ENCODE measurements around the gene CRIM1.
A peak's percentile ranks its signal among the peaks of the same experiment; 100 is the strongest.

The CRIM1 gene

GRCh38 chr2:36449943-36450392 is 94.4 kb downstream of the CRIM1 start:
- peaks cover 0 to 100% (median 68%) of the 10 kb centered on the region in 4 donors for H3K4me1 ChIP-seq
- peaks cover 0 to 13% (median 9%) of the 10 kb centered on the region in 3 donors for H3K36me3 ChIP-seq
- H3K4me3 ChIP-seq, result no peak overlapping the region
- DNase-seq, result no peak
- intact Hi-C loops (cut with DNase I; ENCODE audit: low total_unique reads), result no loop called here
- TF ChIP-seq, protein P1, sequence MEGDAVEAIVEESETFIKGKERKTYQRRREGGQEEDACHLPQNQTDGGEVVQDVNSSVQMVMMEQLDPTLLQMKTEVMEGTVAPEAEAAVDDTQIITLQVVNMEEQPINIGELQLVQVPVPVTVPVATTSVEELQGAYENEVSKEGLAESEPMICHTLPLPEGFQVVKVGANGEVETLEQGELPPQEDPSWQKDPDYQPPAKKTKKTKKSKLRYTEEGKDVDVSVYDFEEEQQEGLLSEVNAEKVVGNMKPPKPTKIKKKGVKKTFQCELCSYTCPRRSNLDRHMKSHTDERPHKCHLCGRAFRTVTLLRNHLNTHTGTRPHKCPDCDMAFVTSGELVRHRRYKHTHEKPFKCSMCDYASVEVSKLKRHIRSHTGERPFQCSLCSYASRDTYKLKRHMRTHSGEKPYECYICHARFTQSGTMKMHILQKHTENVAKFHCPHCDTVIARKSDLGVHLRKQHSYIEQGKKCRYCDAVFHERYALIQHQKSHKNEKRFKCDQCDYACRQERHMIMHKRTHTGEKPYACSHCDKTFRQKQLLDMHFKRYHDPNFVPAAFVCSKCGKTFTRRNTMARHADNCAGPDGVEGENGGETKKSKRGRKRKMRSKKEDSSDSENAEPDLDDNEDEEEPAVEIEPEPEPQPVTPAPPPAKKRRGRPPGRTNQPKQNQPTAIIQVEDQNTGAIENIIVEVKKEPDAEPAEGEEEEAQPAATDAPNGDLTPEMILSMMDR (IDR thresholded peaks at IDR 0.05), result no peak
- no peaks in the 10 kb centered on the region for H3K27me3 ChIP-seq
- H3K9me3 ChIP-seq, result no peaks in the 10 kb centered on the region
- peak overlapping the region; percentile 78 to 79 for H3K27ac ChIP-seq

- peaks cover 0 to 8% (median 5%) of the 10 kb centered on the region in 3 donors for H3K36me3 ChIP-seq
- peak overlapping the region; percentile 78 to 79 for H3K27ac ChIP-seq
- TF ChIP-seq, protein P1 (IDR thresholded peaks at IDR 0.05), result no peak
- H3K27me3 ChIP-seq, result no peaks in the 10 kb centered on the region
- peaks cover 4 to 100% (median 73%) of the 10 kb centered on the region in 4 donors for H3K4me1 ChIP-seq
- DNase-seq, result no peak
- intact Hi-C loops (cut with DNase I; ENCODE audit: low total_unique reads), result no loop called here
- H3K9me3 ChIP-seq, result no peaks in the 10 kb centered on the region
- no peak overlapping the region for H3K4me3 ChIP-seq
These were observed 95.1 kb downstream of the CRIM1 start for GRCh38 chr2:36450466-36451196.

GRCh38 chr2:36451512-36451911 is 95.9 kb downstream of the CRIM1 start:
- peaks cover 0 to 8% (median 5%) of the 10 kb centered on the region in 3 donors for H3K36me3 ChIP-seq
- peaks cover 4 to 100% (median 80%) of the 10 kb centered on the region in 4 donors for H3K4me1 ChIP-seq
- H3K4me3 ChIP-seq, result no peak overlapping the region
- H3K9me3 ChIP-seq, result no peaks in the 10 kb centered on the region
- no peak for DNase-seq
- peak overlapping the region; percentile 78 to 79 for H3K27ac ChIP-seq
- intact Hi-C loops (cut with DNase I; ENCODE audit: low total_unique reads), result no loop called here
- no peaks in the 10 kb centered on the region for H3K27me3 ChIP-seq
- TF ChIP-seq, protein P1 (IDR thresholded peaks at IDR 0.05), result no peak

DNA sequence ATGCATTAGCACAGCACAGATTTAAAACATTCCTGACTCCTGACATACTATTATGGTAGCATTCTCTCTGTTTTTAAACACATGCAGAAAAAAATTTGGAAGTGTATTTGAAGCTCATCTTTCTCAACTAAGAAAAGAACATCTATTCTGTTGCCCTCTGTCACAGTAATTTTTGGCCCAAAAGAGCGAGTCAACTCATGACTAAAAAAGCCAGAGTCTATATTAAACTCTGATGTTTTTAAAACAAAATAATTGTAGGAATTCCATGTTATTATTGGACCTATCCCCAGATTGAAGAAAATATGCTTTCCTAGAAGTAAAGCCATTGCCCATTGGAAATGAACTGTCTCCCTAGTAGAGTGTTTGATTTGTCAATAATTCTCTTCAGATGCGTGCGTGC is 96.7 kb downstream of the CRIM1 start:
- DNase-seq, result no peak
- TF ChIP-seq, protein P1 (IDR thresholded peaks at IDR 0.05), result no peak
- Histone ChIP-seq H3K4me3 (no peak overlapping the region), H3K36me3 (peaks cover 0 to 5% (median 3%) of the 10 kb centered on the region in 3 donors), H3K27ac (peak overlapping the region; percentile 78 to 79), H3K4me1 (peaks cover 4 to 100% (median 87%) of the 10 kb centered on the region in 4 donors), H3K27me3 (no peaks in the 10 kb centered on the region), H3K9me3 (no peaks in the 10 kb centered on the region)
- intact Hi-C loops (cut with DNase I; ENCODE audit: low total_unique reads), result no loop called here

DNA sequence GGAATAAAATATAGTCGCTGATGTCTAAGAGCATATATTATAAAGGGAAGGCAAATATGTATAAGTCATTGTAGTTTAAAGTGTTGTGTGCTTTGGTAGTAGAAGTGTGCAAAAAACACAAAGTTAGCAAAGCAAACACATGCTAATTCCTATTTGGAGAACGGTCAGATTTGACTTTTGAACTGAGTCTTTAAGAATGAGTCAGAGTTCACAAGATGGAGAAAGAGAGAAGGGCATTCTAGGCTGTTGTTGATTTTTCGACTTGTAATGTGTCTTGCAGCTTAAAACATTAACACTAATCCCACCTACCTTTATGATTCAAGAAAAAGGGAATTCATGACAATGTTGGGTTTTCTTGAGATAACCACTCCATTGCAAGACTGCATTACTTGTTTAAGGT is 98.1 kb downstream of the CRIM1 start:
- peaks cover 4 to 100% (median 85%) of the 10 kb centered on the region in 4 donors for H3K4me1 ChIP-seq

More for the DNA sequence above, 98.1 kb downstream of the CRIM1 start:
- TF ChIP-seq, protein P1 (IDR thresholded peaks at IDR 0.05), result no peak
- Histone ChIP-seq H3K36me3 (peaks cover 0 to 14% (median 0%) of the 10 kb centered on the region in 3 donors), H3K9me3 (no peaks in the 10 kb centered on the region), H3K4me3 (no peak overlapping the region), H3K27me3 (no peaks in the 10 kb centered on the region), H3K27ac (peak overlapping the region; percentile 72 to 79)
- intact Hi-C loops (cut with DNase I; ENCODE audit: low total_unique reads), result no loop called here
- no peak for DNase-seq
